Measurements from ENCODE around the gene MACROD2.
"Not testable (repeated sequence)": the region's sequence is repeated elsewhere in the genome, so short reads cannot be mapped to it uniquely, and the experiment has no call there.

The MACROD2 gene

DNA sequence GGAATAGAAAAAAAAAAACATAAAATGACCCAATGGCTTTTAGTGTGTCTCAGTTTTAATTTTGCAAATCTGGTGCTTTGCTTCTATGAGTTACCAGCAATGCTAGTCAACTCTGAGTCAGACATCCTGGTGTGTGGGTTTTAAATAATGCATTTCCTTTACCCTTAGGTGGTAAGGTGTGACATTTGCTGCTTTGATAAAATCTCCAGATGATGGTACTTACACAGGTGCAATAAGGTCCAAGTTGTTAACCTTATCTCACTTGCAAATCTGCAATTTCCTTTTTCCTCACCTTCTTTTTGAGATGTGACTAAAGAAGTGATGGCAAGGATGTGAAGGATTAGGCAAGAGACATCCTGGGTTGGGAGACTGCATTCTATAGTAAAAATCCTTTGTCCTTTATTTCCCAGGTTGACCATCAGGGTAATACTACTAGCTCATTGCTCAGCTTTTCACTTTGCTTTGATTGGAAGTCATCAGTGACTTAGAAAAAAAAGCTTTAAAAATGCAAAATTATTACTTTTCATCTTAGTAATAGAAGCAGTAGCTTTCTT, 1160.6 kb downstream of the MACROD2 start:
- DNase-seq: no peak

DNA sequence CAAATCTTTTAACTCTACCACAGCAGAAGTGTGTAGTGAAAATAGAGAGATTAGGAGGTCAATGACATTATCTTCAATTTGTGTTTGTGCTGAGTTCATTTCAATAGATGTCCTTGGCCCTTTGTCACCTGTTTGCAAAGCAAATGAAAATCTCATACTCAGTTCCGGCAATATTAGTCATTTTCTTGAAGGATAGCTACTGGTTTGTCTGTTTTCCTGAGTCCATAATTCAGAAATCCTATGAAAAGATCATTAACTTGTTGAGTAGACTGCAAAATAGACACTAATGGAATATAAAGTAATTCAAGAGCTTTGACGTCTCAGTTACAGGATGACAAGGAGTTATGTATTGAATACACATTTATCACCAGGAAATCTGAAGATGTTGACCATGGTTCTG, 1163.2 kb downstream of the MACROD2 start:
- DNase-seq: no peak

DNA sequence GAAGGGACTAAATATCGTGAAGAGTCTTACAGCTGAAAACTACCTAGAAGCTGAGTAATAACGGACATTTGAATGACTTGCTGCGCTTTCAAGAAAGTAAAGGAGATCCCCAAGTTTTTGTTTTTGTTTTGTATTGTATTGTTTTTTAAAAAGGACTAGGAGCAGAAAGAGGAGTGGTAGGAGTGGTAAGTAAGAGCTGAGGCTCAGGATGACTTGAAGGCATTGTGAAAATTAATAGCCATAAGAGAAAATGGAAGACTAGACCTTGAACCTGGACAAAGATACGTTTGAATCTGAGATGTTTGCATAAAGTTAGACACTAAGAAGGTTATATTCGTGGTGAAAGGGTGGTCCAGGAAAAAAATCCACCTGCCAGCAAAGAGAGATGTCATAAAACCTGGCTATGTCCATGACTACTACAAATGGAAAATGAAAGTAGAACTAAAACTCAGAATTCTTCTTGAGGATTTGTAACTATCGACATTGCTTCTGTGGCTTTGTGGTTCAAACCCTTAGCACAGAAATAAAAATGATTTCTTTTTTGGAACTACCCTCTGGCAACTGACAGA, 1166.8 kb downstream of the MACROD2 start:
- no peak for DNase-seq

DNA sequence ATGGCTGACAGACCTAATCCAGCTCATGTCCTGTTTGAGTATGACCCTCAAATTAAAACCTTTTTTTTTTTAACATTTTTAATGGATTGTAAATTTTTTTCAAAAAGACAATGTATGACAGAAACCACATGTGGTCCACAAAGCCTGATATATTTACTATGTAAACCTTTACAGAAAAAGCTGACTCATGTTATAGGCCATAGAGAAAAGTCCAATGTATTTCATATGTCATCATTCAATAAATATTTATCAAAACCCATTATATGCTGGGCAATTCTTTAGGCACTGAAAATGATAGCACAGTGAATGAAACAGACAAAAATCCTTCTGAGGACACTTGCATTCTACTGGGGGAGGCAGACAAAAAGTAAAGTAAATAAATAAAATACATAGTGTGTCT, 1168.3 kb downstream of the MACROD2 start:
- no peak for DNase-seq

DNA sequence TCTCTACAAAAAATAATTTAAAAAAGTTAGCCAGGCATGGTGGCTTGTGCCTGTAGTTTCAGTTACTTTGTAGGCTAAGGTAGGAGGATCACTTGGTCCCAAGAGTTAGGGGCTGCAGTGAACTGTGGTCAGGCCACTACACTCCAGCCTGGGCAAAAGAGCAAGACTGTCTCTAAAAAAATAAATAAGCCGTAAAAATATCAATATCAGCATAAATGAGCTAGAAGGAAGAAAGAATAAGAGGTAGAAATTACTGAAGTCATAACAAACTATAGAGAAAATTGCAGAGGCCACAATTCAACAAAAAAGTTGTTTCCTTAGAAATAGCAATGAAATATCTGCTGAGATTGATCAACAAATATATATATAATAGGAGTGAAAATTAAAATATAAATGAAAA, 1169.4 kb downstream of the MACROD2 start:
- no peak for DNase-seq

DNA sequence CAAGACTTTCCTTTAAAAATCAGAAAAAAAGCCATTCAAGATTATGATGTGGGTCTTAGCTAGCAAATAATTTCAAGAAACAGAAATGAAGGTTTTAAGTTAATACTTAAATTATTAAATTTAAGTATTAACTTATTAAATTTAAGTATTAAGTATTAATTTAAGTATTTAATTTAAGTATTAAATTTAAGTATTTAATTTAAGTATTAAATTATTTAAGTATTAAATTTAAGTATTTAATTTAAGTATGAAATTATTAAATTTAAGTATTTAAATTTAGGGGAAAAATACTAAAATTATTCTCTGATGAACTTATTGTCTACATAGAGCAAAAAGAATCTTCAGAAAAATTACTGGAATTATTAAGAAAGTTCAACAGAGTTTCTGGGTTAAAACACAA, 1171.4 kb downstream of the MACROD2 start:
- DNase-seq: no peak

DNA sequence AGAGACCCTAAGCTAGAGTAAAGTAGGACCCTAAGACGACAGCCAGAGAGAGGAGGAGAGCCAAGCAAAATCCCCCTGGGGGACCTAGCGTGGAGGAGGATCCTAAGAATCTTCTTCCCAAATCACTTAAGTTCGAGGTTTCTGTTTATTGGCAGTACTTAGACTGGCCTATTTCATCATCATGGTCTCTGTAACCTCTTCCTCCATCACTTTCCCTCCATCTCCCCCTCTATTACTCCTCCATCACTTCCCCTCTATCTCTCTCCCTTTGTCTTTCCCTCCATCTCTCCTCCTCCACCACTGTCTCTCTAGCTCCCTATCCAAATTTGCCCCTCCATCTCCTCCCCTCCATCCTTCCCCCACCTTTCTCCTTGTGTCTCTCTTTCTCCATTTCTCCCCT, 1175.7 kb downstream of the MACROD2 start:
- no peak for DNase-seq

DNA sequence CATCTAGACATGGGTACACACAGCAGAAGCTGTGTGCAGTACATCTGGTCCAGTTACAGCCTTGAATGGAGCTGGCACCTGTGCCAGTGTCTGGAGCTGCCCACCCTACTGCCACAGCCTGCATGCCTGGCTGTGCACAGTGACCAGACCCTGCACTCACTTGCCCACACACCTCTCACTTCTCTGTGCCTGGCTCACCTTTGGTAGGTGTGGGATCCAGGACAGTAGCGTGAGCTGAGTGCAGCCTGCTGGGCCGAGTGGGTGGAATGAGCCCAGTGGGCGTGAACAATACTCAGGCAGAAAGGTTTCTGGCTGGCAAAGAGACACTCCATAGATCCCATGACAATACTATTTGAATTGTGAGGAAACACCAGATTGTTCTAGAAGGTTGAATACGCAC, 1181.6 kb downstream of the MACROD2 start:
- DNase-seq: no peak

DNA sequence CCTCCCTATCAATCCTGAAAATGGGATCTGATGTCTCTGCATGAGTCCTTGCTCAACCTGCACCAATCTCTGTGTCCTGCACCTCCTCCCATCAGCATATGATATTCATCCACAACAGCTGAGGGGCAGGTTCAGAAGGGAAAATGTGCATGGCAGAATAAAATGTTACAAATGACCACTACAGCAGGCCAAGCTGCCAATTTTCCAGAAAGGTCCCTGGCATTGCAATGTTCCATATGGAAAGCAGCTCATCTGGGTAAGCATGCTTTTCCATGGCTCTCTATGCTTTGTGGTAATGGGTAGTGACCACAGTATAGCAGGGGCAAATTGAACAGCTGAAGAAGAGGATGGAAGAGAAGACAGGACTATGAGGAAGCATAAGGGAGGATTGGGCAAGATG, 1183.3 kb downstream of the MACROD2 start:
- no peak for DNase-seq

DNA sequence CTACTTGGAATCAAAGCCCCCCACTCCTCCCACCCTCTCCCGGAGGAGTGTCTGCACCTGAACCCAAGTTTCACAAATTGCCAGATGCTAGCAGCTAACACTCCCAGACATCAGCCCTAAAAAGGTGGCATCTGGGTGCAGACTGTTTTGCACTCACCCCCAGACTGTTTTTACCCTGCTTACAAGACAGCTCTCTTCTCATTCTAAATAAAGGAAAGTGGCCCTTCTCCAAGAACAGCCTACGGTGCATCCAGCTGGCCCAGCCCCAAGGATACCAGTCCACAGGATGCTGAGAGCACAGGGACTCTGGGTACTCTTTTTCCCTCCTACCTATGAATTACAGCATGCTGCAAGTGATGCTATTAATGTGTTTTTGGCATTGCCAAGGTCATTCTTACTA, 1184.1 kb downstream of the MACROD2 start:
- no peak for DNase-seq

DNA sequence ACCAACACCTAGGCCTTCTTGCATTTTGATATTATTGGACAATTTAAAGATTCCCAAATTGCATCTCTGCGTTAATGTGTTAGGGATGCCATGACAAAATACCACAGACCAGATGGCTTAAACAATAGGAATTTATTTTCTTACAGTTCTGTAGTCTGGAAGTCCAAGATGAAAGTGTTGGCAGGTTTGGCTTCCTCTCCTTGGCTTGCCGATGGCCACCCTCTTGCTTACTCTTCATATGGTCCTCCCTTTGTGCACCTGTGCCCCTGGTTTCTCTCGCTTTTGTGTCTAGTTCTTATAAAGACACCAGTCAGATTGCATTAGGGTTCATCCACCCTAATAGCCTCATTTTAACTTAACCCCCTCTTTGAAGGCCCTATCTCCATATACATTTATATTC, 1184.5 kb downstream of the MACROD2 start:
- DNase-seq: no peak

DNA sequence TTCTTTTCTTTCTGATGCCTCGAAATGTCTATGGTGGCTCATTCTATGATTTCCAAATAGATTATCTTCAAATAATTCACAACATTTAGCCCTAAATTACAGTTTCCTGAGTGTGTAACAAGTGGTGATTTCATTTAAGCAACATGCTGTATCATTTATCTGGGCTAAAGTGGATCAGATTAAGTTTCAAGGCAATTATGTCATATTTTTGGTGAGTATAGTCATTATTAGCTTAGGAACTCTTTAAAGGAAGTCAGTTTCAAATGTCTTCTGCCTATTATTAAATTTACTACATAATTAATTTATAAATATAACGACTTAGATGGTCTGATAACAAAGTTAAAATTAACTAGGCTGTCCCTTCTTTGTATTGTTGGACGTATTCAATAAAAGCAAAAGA, 1190.0 kb downstream of the MACROD2 start:
- no peak for DNase-seq

DNA sequence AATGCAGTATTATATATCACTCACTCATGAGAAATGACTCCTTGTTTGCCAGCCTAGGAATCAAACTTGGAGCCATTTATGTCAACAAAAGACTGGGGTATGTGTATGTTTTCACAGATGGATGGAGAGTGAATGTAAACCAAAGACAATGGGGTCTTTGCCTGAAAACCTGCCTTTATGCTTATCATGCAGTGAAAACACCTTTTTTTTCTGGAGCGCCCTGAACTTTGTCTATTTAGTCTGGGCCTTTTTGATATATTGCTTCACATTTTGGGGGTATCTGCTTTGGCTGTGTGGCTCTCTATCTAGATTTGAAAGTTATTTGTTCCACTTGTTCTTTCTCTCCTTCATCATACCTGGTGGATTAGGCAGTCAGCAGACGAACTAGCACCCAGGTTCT, 1190.6 kb downstream of the MACROD2 start:
- DNase-seq: no peak

DNA sequence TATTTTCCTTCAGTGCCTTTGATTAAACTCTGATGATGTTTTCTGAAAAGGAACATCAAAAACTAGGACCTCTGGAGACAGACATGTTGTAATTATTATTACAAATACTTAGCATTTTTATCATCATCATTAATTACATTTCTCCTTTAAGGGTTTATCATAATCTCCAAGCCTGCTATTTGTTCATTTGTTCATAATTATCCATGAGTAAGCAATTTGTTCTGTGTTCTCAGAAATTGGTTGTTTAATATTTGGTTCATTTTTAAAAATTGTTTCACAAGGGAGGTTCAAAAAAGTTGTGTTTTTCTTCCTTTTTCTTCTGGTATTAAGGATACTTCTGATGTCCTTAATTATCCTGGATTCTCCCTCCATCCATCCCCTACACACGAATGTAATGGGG, 1192.3 kb downstream of the MACROD2 start:
- DNase-seq: no peak

DNA sequence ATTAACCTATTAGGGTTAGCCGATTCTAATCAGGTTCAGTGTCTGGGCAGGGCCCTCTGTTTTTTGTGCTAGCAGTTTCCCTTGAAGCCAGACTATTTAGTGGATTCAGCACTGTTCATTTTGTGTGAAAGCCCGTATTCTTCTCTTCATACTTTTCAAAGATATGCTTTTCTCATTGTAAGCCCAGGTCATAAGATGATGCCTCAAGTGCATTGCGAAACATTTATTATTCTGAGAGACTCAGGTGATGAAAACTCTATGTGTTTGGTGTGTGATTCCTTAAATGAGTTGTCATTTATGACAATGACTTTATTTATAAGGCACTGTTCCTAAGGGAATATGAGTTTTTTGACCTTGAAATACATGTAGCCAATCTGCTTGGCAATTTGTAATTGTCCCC, 1193.1 kb downstream of the MACROD2 start:
- no peak for DNase-seq

DNA sequence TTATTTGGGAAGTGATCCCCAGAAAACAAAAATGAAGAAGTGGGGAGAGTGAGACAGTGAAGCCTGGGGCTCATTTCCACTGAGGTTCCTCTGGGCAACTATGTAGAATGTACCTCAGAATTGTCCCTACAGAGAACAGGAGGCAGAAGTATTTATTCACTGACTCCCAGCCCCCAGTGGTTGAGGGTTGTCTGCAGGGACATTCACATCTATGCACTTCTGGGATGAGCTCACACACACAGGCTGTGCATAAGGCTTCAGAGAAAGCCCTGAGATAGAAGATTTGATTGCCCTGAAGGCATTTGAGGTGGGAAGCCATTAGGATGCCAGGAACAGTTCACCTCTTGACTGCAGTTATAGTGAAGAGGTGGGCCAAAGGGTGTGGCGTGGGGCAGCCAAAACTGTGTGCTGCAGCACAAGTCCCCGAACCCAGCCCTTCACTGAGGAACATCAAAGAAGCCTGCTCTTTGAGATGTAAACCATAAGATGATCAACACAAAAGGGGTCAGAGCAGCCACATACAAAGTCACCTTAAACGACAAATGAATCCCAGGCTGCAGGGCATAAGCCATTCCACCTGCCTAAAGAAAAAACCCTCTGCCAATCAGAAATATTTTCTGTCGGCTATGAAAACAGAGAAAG, 1195.9 kb downstream of the MACROD2 start:
- no peak for DNase-seq

DNA sequence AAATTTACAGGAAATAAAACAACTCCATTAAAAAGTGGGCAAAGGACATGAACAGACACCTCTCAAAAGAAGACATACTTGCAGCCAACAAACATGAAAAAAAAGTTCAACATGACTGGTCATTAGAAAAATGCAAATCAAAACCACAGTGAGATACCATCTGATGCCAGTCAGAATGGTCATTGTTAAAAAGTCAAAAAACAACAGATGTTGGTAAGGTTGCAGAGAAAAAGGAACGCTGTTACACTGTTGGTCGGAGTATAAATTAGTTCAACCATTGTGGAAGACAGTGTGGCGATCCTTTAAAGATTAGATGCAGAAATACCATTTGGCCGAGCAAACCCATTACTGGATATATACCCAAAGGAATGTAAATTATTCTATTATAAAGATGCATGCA, 1200.1 kb downstream of the MACROD2 start:
- no peak for DNase-seq

DNA sequence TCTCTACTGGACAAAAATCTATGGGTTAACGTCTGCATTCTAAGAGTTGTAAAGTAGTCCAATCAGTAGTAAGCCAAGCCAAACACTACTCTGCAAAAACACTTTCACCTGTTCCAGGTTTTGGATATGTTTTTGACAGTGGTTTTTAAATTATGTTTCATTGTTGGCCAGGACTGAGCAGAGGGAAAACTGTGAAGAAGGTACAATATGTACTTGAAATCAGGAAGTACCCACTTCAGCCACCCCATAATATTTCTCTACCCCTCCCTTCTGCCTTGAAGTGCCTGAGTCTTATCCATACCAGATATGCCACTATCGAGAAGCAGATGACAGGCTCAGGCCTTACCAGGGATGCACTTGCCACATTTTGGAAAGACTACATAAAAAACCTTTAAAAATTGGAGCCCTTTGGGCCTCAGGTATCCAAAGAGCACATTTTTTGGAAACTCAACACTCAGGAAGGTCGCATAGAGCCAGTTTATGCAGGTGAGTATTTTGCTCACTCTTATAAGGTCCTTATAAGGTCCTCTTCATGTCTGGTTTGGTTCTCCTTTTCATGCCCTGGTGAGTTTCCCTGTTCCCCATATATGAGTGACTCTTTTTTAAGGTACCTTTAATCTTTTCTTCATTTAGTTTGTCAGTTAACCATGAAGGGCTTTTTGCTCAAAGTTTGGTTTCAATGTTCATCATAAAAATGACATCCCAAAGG, 1201.4 kb downstream of the MACROD2 start:
- DNase-seq: no peak

DNA sequence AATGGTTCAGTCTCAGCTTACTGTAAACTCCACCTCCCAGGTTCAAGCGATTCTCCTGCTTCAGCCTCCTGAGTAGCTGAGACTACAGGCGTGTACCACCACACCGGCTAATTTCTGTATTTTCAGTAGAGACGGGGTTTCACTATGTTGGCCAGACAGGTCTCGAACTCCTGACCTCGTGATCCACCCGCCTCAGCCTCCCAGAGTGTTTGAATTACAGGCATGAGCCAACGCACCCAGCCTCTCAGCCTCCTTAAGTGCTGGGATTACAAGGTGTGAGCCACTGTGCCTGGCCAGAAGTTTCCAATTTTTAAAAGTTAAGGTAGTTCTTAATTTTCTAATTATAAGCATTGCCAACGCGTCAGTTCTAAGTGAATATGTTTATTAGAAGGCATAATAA, 1202.7 kb downstream of the MACROD2 start:
- DNase-seq: not testable (repeated sequence)

DNA sequence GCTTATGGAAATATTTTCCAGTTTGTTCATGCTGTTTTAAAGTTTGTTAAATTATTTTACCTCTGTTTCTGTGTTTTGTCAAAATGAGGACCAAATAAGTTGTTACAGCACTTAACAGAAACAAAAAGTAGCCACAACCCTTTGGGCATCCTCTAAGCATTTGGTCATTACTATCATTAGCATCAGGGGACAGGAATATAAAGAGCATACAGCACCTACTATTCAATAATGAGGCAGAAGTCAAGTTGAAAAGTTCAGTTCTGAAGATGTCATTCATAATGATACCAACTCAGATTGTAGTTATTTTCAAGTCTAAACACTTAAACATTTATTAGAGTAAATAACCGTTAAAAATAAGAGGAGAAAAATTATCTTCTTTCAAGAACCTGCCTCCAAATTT, 1204.4 kb downstream of the MACROD2 start:
- no peak for DNase-seq

DNA sequence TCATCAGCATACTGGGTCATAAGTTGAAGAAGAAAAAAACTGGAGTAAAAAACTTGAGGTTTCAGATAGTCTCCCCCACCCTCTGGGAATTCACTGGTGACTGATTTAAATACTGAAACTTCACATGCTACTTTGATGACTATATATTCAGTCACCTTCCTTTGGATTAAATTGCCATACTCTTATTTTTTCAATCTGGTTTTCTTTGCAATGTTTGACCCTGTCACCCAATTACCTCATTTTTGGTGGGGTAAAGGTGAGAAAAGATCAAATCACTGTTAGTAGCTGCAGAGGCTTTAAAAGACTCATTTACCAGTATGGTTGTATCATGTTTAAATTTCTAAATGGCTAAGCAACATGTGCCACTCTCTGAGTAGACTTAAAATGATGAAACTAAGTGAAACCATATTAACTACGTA, 1204.8 kb downstream of the MACROD2 start:
- DNase-seq: no peak

DNA sequence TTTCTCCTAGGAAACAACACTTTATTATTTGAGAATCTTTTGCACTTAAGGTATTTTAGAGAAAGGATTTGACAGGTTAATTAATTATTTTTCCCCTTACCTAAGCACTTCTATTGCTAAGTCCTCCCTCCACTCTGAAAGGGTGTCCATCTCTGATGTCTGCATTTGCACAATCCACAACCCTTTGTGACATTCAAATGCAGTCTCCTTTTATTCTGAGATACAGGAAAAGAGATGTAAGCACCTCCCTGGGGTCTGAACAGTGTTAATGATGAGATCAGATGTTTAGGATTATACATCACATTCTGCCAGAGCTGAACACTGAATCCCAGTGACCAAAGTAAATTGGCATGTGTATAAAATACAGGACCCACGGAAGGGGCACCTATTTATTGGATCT, 1206.3 kb downstream of the MACROD2 start:
- no peak for DNase-seq

DNA sequence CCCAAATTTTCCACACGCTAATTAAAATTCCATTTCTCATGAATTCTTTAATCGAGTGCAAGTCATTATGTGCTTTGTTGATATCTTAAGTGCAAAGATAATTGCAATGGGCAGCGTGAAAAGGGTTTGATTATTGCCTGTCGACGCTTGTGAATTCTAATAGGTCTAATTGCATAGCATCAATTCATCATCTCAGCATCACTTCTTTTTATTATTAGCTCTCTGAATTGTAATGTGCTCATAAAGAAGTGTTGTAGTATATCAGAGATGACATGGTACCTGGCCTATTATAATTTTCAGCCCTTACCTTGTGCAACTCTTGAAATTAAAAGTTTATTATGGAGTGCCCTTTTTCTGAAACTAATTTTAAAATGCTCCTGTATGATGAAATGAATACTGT, 1208.9 kb downstream of the MACROD2 start:
- DNase-seq: no peak

DNA sequence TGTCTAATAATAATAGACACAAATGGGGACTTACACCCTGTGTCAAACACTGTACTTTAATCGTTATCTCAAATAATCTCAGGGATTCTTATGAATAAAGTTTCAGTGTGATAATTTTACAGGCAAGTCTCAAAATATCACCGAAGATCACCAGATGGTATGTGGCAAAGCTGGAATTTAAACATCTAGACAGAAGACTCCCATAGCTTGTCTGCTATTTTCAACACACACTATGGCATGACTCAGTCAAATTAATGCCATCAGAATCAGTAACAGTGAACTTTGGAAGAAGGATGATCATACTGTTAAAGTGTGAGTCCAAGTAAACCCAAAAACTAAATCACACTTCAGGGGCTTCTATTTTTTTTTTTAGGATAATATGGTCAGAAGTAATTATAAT, 1209.7 kb downstream of the MACROD2 start:
- DNase-seq: no peak
